Activated CD4-positive, alpha-beta T cell treated with anti-CD3 and anti-CD28 coated beads for 36 hours (primary cell): Measurements from ENCODE around the gene TMEM269. TPM values are rescaled to one million over a fixed set of nuclear protein-coding genes. Genes with fewer than 3 reads are reported as not detected.

ENCODE experiments used
- ATAC-seq: fragments of 200-7000 bp; cut with Tn5 transposase; one replicate; pipeline ENCODE4 v1.10.0; 2021; ENCODE audit warnings: mild to moderate bottlenecking, moderate library complexity
- CTCF ChIA-PET: fragments of 350-600 bp; sonication (Branson Sonifier 250); formaldehyde crosslinking; loops from one replicate; lab custom pipeline; 2021; ENCODE audit warnings: antibody characterized with exemption; lab: Charles Lee
- POLR2A ChIA-PET: fragments of 350-600 bp; sonication (Branson Sonifier 250); formaldehyde crosslinking; loops from one replicate; lab custom pipeline; 2021; ENCODE audit warnings: antibody characterized with exemption, inconsistent platforms; lab: Charles Lee
- DNase-seq: peaks from one replicate; pipeline ENCODE4 v3.0.0-alpha.2; 2020
- H3K27ac Mint-ChIP-seq: one replicate; pipeline ENCODE4 v1.8.0; 2021; ENCODE audit warnings: mixed read lengths
- H3K27me3 Mint-ChIP-seq: one replicate; pipeline ENCODE4 v1.8.0; 2021; ENCODE audit warnings: mixed read lengths
- H3K36me3 Mint-ChIP-seq: one replicate; pipeline ENCODE4 v1.8.0; 2021; ENCODE audit warnings: low read depth, mixed read lengths
- H3K4me1 Mint-ChIP-seq: one replicate; pipeline ENCODE4 v1.8.0; 2021; ENCODE audit warnings: mixed read lengths
- H3K4me3 Mint-ChIP-seq: one replicate; pipeline ENCODE4 v1.8.0; 2021; ENCODE audit warnings: mild to moderate bottlenecking, moderate library complexity, mixed read lengths
- H3K9me3 Mint-ChIP-seq: one replicate; pipeline ENCODE4 v1.8.0; 2021; ENCODE audit warnings: low read depth, mixed read lengths
- intact Hi-C, 2 experiments: fragments of 100-400 bp; cut with DNase I in 1 of 2; cut with micrococcal nuclease in 1 of 2; formaldehyde crosslinking; loops; one replicate each; pipeline versions ENCODE4 v1.14.2 to v1.15.1; 2022 to 2024; cut with DNase I, micrococcal nuclease
- total RNA-seq, 2 experiments: library from RNA; stranded (reverse); gene quantifications; one replicate each; pipeline ENCODE4 v1.2.3, GENCODE V29; 2021

Gene TMEM269
- total RNA-seq, 2 experiments from 2014 or later, result 0.19 to 0.48 TPM

DNA sequence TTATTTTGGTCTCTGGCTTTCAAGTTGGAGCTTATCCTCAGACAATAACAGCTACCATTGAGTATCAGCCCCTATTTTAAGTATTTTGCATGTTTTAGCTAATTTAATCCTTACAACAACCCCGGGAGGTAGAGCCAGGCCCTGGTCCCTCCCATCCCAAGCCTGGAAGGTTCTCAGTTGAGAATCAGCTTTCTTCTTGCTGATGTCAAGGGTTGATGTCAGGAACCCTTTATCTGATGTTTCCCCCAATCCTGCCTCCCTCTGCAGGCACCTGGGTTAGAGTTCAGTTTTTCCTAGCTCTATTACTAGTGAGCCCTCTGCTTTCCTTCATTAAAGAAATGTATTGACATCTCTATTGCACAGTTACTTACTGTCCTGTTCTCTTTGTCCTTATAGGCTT lies 36.0 kb downstream of the TMEM269 start:
- ChIA-PET CTCF (interaction anchor here (0.6 to 2.5 kb wide), 3 partner anchors 25 to 1363 kb away, joined by 3 to 12 read pairs (median 5); partner anchors contain the start of gene ZNF691), POLR2A (interaction anchor here (0.6 kb wide), 1 partner anchor 8 kb away, joined by 4 read pairs; no protein-coding TSS in a partner anchor)
- Mint-ChIP-seq H3K27ac (no peak overlapping the region), H3K9me3 (no peaks in the 10 kb centered on the region), H3K4me3 (no peak overlapping the region), H3K36me3 (peaks cover 3% of the 10 kb centered on the region), H3K27me3 (peaks cover 2% of the 10 kb centered on the region), H3K4me1 (peaks cover 23% of the 10 kb centered on the region)
- intact Hi-C loops, result no loop called here
- ATAC-seq (no peak), DNase-seq (no peak)

DNA sequence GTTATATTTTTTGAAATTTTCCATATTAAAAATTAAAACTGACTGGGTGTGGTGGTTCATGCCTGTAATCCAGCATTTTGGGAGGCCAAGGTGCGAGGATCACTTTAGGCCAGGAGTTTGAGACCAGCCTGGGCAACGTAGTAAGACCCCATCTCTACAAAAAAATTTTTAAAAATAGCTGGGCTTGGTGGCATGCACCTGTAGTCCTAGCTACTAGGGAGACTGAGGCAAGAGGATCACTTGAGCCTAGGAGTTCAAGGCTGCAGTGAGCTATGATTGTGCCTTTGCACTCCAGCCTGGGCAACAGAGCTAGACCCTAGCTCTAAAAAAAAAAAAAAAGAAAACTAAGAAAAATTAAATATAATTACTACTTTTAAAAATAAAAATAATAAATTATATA lies 36.9 kb downstream of the TMEM269 start:
- CTCF ChIA-PET, result interaction anchor here (0.6 to 2.5 kb wide), 2 partner anchors 25 to 1363 kb away, joined by 3 to 12 read pairs; partner anchors contain the start of gene ZNF691
- POLR2A ChIA-PET, result no interaction called here
- no peak overlapping the region for H3K27ac Mint-ChIP-seq
- H3K27me3 Mint-ChIP-seq, result peaks cover 2% of the 10 kb centered on the region
- H3K4me3 Mint-ChIP-seq, result no peak overlapping the region
- H3K4me1 Mint-ChIP-seq, result peaks cover 16% of the 10 kb centered on the region
- intact Hi-C loops, result no loop called here
- DNase-seq (no peak), ATAC-seq (no peak)
- no peaks in the 10 kb centered on the region for H3K9me3 Mint-ChIP-seq
- peaks cover 3% of the 10 kb centered on the region for H3K36me3 Mint-ChIP-seq

DNA sequence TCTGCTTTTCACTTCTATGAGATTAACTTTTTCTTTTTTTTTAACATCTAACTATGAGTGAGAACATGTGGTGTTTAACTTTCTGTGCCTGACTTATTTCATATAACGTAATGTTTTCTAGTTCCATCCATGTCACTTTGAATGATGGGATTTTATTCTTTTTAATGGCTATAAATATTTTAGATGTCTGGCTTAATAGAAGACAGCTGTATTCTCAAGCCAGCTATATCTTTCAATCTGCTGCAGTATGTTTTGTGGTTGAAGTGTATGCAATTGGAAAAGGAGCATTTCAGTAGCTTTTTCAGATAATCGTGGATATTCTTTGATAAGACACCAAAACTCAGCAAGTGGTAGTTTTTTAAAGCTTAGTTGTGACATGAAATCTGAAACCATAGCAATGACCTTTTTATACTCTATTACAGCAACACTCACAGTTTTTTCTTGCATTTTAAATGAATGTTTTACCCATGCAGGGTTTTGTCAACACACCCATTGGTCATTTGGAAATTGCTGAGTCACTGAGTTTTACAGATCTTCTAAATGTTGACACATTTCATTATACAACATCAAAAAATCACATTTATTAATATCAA lies 38.1 kb downstream of the TMEM269 start:
- no peak for DNase-seq
- POLR2A ChIA-PET, result no interaction called here
- H3K9me3 Mint-ChIP-seq, result no peaks in the 10 kb centered on the region
- ATAC-seq, result no peak
- H3K4me3 Mint-ChIP-seq, result no peak overlapping the region
- peaks cover 3% of the 10 kb centered on the region for H3K36me3 Mint-ChIP-seq
- H3K4me1 Mint-ChIP-seq, result peaks cover 12% of the 10 kb centered on the region
- no peak overlapping the region for H3K27ac Mint-ChIP-seq
- CTCF ChIA-PET, result interaction anchor here (1.0 to 1.3 kb wide), 4 partner anchors 9 to 251 kb away, joined by 3 to 4 read pairs (median 3); no protein-coding TSS in a partner anchor
- peaks cover 2% of the 10 kb centered on the region for H3K27me3 Mint-ChIP-seq
- intact Hi-C loops, result no loop called here

DNA sequence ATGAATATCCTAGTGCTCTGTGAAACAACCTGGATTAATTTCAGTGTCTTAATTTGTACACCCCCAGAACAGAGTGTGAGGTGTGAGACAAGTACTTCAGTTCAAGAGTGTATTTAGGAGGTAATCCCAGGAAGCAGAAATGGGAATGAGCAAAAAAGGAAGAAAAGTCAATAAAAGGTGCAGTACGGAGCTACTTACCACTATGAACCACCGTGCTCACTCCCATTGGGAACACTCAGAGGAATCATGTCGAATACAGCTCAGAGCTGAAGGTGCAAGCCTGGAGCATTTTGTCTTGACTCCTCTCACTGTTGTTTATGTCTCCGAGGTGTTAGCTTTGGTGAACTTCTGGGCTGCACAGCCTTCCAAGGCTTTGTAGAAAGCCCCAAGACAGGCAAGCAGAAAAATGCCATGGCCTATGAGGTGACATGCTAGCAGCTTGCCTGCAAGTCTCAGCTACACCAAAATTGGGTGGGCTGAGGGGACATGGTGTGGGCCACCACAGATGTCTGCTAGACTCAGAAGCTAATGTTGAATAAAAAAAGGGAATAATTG lies 39.8 kb downstream of the TMEM269 start:
- H3K27me3 Mint-ChIP-seq, result no peaks in the 10 kb centered on the region
- H3K27ac Mint-ChIP-seq, result no peak overlapping the region
- DNase-seq (no peak), ATAC-seq (no peak)
- POLR2A ChIA-PET, result interaction anchor here (1.0 kb wide), 1 partner anchor 89 kb away, joined by 3 read pairs; no protein-coding TSS in a partner anchor
- intact Hi-C loops, result no loop called here
- no peaks in the 10 kb centered on the region for H3K36me3 Mint-ChIP-seq
- H3K9me3 Mint-ChIP-seq, result no peaks in the 10 kb centered on the region
- CTCF ChIA-PET, result interaction anchor here (0.9 to 1.4 kb wide), 3 partner anchors 9 to 249 kb away, joined by 3 to 4 read pairs (median 3); no protein-coding TSS in a partner anchor
- H3K4me3 Mint-ChIP-seq, result no peak overlapping the region
- H3K4me1 Mint-ChIP-seq, result peaks cover 9% of the 10 kb centered on the region

DNA sequence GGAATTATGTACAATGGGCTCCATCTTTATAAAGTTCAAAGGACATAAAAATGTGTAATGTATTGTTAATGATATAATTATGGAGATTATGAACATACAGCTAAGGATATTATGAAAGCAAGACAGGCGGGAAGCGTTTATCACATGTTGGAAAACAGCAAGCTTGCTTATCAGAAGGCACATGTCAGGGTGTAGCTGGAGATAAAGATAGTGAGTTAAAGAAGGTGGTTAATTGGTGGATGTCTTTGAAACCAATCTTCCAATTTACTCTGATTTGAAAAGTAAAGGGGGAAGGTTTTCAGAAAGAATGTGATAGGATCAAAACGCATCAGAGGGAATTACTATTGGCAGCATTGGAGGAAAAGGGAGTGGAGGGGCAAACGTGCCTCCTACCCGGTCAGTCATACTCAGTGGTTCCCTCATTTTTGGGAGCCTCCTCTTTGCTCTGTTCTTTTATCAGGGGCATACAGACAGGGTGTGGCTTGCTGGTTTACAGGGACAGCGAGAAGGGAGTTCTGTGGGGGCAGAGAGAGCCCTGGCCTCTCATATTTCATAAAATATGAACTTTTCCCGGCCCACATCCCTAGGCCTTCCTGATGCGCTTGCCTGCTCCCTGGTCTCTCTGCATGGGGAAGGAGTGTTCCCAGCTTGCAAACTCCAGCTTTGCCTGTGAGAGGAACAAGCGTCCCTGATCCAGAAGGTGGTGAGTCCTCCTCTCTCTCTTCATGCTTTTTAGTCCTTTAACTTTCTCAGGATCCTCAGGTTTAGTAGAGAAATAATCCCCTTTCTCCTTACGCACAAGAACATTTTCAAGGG lies 40.5 kb downstream of the TMEM269 start:
- POLR2A ChIA-PET, result interaction anchor here (1.0 kb wide), 1 partner anchor 88 kb away, joined by 3 read pairs; no protein-coding TSS in a partner anchor
- no peaks in the 10 kb centered on the region for H3K27me3 Mint-ChIP-seq
- DNase-seq (no peak), ATAC-seq (no peak)
- no peaks in the 10 kb centered on the region for H3K9me3 Mint-ChIP-seq
- H3K27ac Mint-ChIP-seq, result no peak overlapping the region
- H3K4me1 Mint-ChIP-seq, result peaks cover 9% of the 10 kb centered on the region
- CTCF ChIA-PET, result interaction anchor here (0.9 to 1.4 kb wide), 4 partner anchors 9 to 248 kb away, joined by 3 to 4 read pairs (median 4); no protein-coding TSS in a partner anchor
- H3K36me3 Mint-ChIP-seq, result no peaks in the 10 kb centered on the region
- H3K4me3 Mint-ChIP-seq, result no peak overlapping the region
- intact Hi-C loops, result no loop called here

DNA sequence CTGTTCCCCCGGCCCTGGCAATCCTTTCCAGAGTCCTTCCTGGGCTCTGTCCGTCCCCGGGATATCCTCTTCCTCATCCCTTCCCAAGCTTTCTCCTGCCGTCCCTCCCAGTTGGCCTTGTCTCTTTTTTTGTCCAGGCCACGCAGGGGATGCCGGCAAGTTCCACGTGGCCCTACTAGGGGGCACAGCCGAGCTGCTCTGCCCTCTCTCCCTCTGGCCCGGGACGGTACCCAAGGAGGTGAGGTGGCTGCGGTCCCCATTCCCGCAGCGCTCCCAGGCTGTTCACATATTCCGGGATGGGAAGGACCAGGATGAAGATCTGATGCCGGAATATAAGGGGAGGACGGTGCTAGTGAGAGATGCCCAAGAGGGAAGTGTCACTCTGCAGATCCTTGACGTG lies 45.8 kb downstream of the TMEM269 start:
- ChIA-PET POLR2A (interaction anchor here (0.6 kb wide), 1 partner anchor 1646 kb away, joined by 5 read pairs; no protein-coding TSS in a partner anchor), CTCF (interaction anchor here (1.0 kb wide), 1 partner anchor 18 kb away, joined by 3 read pairs; no protein-coding TSS in a partner anchor)
- no peak overlapping the region for H3K4me3 Mint-ChIP-seq
- H3K9me3 Mint-ChIP-seq, result no peaks in the 10 kb centered on the region
- H3K27me3 Mint-ChIP-seq, result no peaks in the 10 kb centered on the region
- no peaks in the 10 kb centered on the region for H3K36me3 Mint-ChIP-seq
- intact Hi-C loops, result no loop called here
- DNase-seq (no peak), ATAC-seq (no peak)
- no peaks in the 10 kb centered on the region for H3K4me1 Mint-ChIP-seq
- H3K27ac Mint-ChIP-seq, result no peak overlapping the region

DNA sequence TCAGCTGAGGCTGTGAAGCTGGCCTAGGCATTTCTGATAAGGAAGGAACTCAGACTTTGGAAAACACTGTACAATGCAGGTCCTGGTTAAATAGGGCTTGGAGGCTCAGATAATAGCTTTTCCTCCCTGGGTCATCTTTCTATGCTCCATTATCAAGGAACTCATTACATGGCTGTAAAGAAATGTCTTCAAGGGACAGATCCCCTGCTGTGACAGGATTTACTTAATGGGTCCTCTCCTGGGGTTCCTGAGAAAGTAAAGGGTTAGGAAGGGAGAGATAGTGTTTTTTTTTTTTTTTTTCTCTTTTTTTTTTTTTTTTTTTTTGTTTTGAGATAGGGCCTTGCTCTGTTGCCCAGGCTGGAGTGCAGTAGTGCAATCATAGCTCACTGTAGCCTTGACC lies 46.5 kb downstream of the TMEM269 start:
- H3K4me3 Mint-ChIP-seq, result no peak overlapping the region
- ChIA-PET CTCF (interaction anchor here (0.5 to 1.5 kb wide), 7 partner anchors 8 to 666 kb away, joined by 3 to 5 read pairs (median 3); partner anchors contain the start of gene ZNF691), POLR2A (interaction anchor here (0.6 kb wide), 2 partner anchors 24 to 1647 kb away, joined by 4 to 5 read pairs; no protein-coding TSS in a partner anchor)

DNA sequence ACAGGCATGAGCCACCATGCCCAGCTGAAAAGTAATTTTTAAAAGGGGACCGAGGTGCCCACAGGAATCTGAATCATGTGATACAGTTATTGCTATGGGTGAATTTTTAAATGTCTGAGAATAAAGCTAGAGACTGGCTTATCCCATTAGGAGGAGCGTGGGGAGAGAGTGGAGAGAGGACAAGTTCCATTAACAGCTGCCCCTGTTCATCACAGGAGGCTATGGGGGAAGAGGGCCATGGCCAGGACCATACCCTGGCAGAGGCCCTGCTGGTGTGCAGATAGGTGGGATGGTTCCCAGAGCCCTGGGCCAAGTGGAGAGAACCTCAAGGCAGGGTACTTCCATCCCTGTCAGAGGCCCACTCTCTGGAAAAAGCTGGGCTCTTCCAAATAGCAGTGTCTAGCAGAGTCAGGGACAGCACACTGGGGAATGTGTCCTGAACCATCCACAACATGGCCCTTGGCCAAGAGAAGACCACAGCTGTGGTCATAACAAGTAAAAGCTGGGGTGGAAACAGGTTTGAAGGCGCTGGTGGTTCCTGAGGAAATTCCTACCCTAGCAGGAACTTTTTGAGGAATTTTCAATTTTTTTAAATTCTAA lies 48.0 kb downstream of the TMEM269 start:
- no peak for ATAC-seq
- no peaks in the 10 kb centered on the region for H3K4me1 Mint-ChIP-seq
- intact Hi-C loops, result no loop called here
- no peaks in the 10 kb centered on the region for H3K36me3 Mint-ChIP-seq
- no peak for DNase-seq
- ChIA-PET POLR2A (no interaction called here), CTCF (interaction anchor here (1.0 to 1.5 kb wide), 2 partner anchors 10 to 15 kb away, joined by 3 read pairs; no protein-coding TSS in a partner anchor)
- no peak overlapping the region for H3K27ac Mint-ChIP-seq
- H3K9me3 Mint-ChIP-seq, result no peaks in the 10 kb centered on the region
- no peak overlapping the region for H3K4me3 Mint-ChIP-seq
- no peaks in the 10 kb centered on the region for H3K27me3 Mint-ChIP-seq

More for the DNA sequence above, 46.5 kb downstream of the TMEM269 start:
- H3K27ac Mint-ChIP-seq, result no peak overlapping the region
- H3K9me3 Mint-ChIP-seq, result no peaks in the 10 kb centered on the region
- intact Hi-C loops, result no loop called here
- H3K36me3 Mint-ChIP-seq, result no peaks in the 10 kb centered on the region
- ATAC-seq (no peak), DNase-seq (no peak)
- H3K4me1 Mint-ChIP-seq, result no peaks in the 10 kb centered on the region
- H3K27me3 Mint-ChIP-seq, result no peaks in the 10 kb centered on the region

DNA sequence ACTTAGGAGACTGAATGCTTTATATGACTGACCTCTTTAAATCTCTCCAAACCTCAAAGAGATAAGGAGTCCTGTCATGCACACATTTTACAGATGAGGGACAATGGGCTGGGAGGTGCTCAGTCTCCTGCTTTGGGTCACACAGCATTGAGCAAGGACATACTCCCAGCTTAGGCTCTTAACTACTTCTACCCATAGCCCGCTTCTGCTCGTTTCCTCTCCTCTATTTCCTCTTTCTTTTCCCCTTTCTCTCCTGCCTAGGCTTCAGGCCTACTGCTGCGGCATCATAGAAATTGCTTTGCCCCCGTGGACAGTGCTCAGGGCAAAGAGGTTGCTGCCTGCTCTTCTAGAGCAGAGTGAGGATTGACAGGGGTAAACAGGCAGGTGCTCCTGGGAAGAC lies 49.2 kb downstream of the TMEM269 start:
- ATAC-seq, result no peak
- Mint-ChIP-seq H3K27me3 (no peaks in the 10 kb centered on the region), H3K4me1 (no peaks in the 10 kb centered on the region), H3K36me3 (no peaks in the 10 kb centered on the region), H3K9me3 (no peaks in the 10 kb centered on the region), H3K4me3 (no peak overlapping the region), H3K27ac (no peak overlapping the region)
- ChIA-PET CTCF (no interaction called here), POLR2A (no interaction called here)
- DNase-seq, result no peak
- intact Hi-C loops, result no loop called here

DNA sequence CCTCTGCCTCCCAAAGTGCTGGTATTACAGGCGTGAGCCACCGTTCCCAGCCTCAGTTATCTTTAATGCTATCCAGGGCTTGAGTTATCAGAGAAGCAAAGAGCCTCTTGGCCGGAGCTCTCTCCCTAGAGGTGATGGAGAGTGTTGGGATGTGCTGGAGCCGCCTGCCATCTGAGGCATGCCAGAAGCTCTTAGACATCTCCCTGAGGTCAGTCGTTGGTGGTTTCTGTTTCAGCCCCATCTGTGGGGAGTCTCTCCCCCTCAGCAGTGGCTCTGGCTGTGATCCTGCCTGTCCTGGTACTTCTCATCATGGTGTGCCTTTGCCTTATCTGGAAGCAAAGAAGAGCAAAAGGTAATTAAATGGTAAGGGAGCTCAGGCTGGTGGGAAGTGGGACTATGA lies 50.0 kb downstream of the TMEM269 start:
- no peak overlapping the region for H3K27ac Mint-ChIP-seq
- intact Hi-C loops, result no loop called here
- POLR2A ChIA-PET, result no interaction called here
- no peaks in the 10 kb centered on the region for H3K36me3 Mint-ChIP-seq
- ATAC-seq, result no peak
- H3K27me3 Mint-ChIP-seq, result no peaks in the 10 kb centered on the region
- no peaks in the 10 kb centered on the region for H3K4me1 Mint-ChIP-seq
- DNase-seq, result no peak
- no peak overlapping the region for H3K4me3 Mint-ChIP-seq
- CTCF ChIA-PET, result interaction anchor here (1.2 to 1.6 kb wide), 3 partner anchors 9 to 17 kb away, joined by 3 to 5 read pairs (median 5); partner anchors contain the start of genes ERMAP, SVBP and ZNF691
- H3K9me3 Mint-ChIP-seq, result no peaks in the 10 kb centered on the region
